ENCODE results near the gene TESPA1.

Gene TESPA1

GRCh38 chr12:54959291-54960018, 25.1 kb downstream of the TESPA1 start:
- H3K4me3 ChIP-seq (ENCODE audit: low read depth, low read length), result no peak overlapping the region
- no peaks in the 10 kb centered on the region for H3K9me3 ChIP-seq (ENCODE audit: control insufficient read depth, low read length)
- no peak overlapping the region for H3K4me2 ChIP-seq (ENCODE audit: low read length)
- H3K4me1 ChIP-seq, result no peaks in the 10 kb centered on the region
- H2AFZ ChIP-seq, result peak overlapping the region; percentile 25
- H3K27me3 ChIP-seq (ENCODE audit: control insufficient read depth, insufficient read depth, low read length), result no peaks in the 10 kb centered on the region
- no peak overlapping the region for H3K27ac ChIP-seq
- H3K9ac ChIP-seq, result no peak overlapping the region
- H3K79me2 ChIP-seq, result no peaks in the 10 kb centered on the region
- no peaks in the 10 kb centered on the region for H3K36me3 ChIP-seq (ENCODE audit: control insufficient read depth, insufficient read depth, low read length)
- TF ChIP-seq, protein P1, sequence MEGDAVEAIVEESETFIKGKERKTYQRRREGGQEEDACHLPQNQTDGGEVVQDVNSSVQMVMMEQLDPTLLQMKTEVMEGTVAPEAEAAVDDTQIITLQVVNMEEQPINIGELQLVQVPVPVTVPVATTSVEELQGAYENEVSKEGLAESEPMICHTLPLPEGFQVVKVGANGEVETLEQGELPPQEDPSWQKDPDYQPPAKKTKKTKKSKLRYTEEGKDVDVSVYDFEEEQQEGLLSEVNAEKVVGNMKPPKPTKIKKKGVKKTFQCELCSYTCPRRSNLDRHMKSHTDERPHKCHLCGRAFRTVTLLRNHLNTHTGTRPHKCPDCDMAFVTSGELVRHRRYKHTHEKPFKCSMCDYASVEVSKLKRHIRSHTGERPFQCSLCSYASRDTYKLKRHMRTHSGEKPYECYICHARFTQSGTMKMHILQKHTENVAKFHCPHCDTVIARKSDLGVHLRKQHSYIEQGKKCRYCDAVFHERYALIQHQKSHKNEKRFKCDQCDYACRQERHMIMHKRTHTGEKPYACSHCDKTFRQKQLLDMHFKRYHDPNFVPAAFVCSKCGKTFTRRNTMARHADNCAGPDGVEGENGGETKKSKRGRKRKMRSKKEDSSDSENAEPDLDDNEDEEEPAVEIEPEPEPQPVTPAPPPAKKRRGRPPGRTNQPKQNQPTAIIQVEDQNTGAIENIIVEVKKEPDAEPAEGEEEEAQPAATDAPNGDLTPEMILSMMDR (IDR thresholded peaks at IDR 0.05), result no peak

GRCh38 chr12:54958048-54958658, 26.4 kb downstream of the TESPA1 start:
- Histone ChIP-seq H3K27me3 (ENCODE audit: control insufficient read depth, insufficient read depth, low read length) (no peaks in the 10 kb centered on the region), H3K9me3 (ENCODE audit: control insufficient read depth, low read length) (no peaks in the 10 kb centered on the region), H3K9ac (no peak overlapping the region), H3K27ac (no peak overlapping the region), H2AFZ (no peak overlapping the region), H3K79me2 (no peaks in the 10 kb centered on the region), H3K4me3 (ENCODE audit: low read depth, low read length) (no peak overlapping the region), H3K36me3 (ENCODE audit: control insufficient read depth, insufficient read depth, low read length) (no peaks in the 10 kb centered on the region), H3K4me1 (no peaks in the 10 kb centered on the region), H3K4me2 (ENCODE audit: low read length) (no peak overlapping the region)
- TF ChIP-seq, protein P1 (IDR thresholded peaks at IDR 0.05), result peak; percentile 69

DNA sequence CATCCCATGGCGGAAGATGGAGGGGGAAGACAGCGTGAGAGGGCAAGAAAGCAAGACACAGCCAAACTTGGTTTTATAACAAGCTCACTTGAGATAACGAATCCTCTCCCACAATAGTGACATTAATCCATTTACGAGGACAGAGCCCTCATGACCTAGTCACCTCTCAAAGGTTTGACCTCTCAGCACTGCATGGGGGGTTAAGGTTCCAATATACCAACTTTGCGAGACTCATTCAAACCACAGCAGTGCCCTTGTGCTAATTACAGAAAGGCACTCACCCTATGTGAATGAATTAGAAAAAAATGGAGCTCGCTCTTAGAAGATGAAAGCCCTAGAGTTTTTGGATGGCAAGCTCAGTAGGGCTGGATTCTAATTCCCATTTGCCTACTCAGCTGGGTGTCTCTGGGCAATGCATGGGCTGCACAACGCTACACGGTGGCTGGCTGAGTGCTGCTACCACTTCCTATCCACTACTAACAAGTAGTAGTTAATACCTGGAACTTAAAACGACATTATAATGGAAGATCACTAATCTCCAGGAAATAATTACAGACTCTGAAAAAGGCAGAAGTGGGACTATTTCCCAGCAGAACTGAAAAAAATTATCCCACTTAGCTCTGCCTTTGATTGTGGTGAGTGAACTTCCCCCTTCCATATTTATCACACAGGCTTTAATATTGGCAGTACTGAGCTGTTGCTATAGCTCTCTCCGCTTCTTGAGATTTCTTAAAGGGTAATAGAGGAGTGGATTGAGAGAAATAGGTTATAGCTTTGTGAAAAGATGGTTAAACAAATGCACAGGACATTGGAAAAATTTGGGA, 27.5 kb downstream of the TESPA1 start:
- H3K9me3 ChIP-seq (ENCODE audit: control insufficient read depth, low read length), result no peaks in the 10 kb centered on the region
- H3K27ac ChIP-seq, result no peak overlapping the region
- H3K4me2 ChIP-seq (ENCODE audit: low read length), result no peak overlapping the region
- no peak overlapping the region for H2AFZ ChIP-seq
- H3K27me3 ChIP-seq (ENCODE audit: control insufficient read depth, insufficient read depth, low read length), result no peaks in the 10 kb centered on the region
- H3K36me3 ChIP-seq (ENCODE audit: control insufficient read depth, insufficient read depth, low read length), result no peaks in the 10 kb centered on the region
- no peaks in the 10 kb centered on the region for H3K4me1 ChIP-seq
- H3K79me2 ChIP-seq, result no peaks in the 10 kb centered on the region
- TF ChIP-seq, protein P1 (IDR thresholded peaks at IDR 0.05), result no peak
- H3K4me3 ChIP-seq (ENCODE audit: low read depth, low read length), result no peak overlapping the region
- H3K9ac ChIP-seq, result no peak overlapping the region

GRCh38 chr12:54956322-54956721, 28.2 kb downstream of the TESPA1 start:
- H3K27me3 ChIP-seq (ENCODE audit: control insufficient read depth, insufficient read depth, low read length), result no peaks in the 10 kb centered on the region
- no peak overlapping the region for H3K27ac ChIP-seq
- H3K4me3 ChIP-seq (ENCODE audit: low read depth, low read length), result no peak overlapping the region
- no peaks in the 10 kb centered on the region for H3K79me2 ChIP-seq
- TF ChIP-seq, protein P1 (IDR thresholded peaks at IDR 0.05), result no peak
- H2AFZ ChIP-seq, result no peak overlapping the region
- H3K36me3 ChIP-seq (ENCODE audit: control insufficient read depth, insufficient read depth, low read length), result no peaks in the 10 kb centered on the region
- H3K4me2 ChIP-seq (ENCODE audit: low read length), result no peak overlapping the region
- H3K4me1 ChIP-seq, result no peaks in the 10 kb centered on the region
- H3K9me3 ChIP-seq (ENCODE audit: control insufficient read depth, low read length), result no peaks in the 10 kb centered on the region
- H3K9ac ChIP-seq, result no peak overlapping the region

Measured in parathyroid adenoma (tissue), 2 donors.